Tibial nerve (tissue), 4 donors: ENCODE measurements around the gene AOAH. TPM values are rescaled to one million over a fixed set of nuclear protein-coding genes. Genes with fewer than 3 reads are reported as not detected.
A peak's percentile ranks its signal among the peaks of the same experiment; 100 is the strongest.

Source experiments
- DNase-seq, 2 donors: peaks; one replicate each; pipeline ENCODE4 v3.0.0-alpha.2; 2019; ENCODE audit warnings: low spot score in 2 of 2
- H3K27ac ChIP-seq, 4 donors: fragments of 200-600 bp; sonication (generic) in 3 of 4; one replicate each; pipeline ENCODE4 v1.5.1; 2017 to 2019; ENCODE audit warnings: mild to moderate bottlenecking in 1 of 4
- H3K27me3 ChIP-seq, 2 donors: fragments of 200-600 bp; sonication (generic) in 1 of 2; one replicate each; pipeline versions ENCODE4 v1.5.1 to v1.6.0; 2017 to 2019
- H3K36me3 ChIP-seq, 3 donors: fragments of 200-600 bp; sonication (generic); one replicate each; pipeline ENCODE4 v1.5.1; 2018 to 2019
- H3K4me1 ChIP-seq, 4 donors: fragments of 200-600 bp; sonication (generic) in 3 of 4; one replicate each; pipeline ENCODE4 v1.5.1; 2017 to 2019
- H3K4me3 ChIP-seq, 4 donors: fragments of 200-600 bp; sonication (generic) in 3 of 4; one replicate each; pipeline ENCODE4 v1.5.1; 2017 to 2019; ENCODE audit warnings: mild to moderate bottlenecking in 1 of 4, moderate library complexity in 1 of 4
- H3K9me3 ChIP-seq, 4 donors: fragments of 200-600 bp; sonication (generic) in 3 of 4; one replicate each; pipeline ENCODE4 v1.5.1; 2017 to 2019
- CTCF ChIP-seq, 5 experiments: fragments of 200-600 bp in 3 of 5; fragments of 450-650 bp in 2 of 5; sonication (generic) in 3 of 5; IDR thresholded peaks; one replicate each; pipeline ENCODE4 v1.5.1; 2016 to 2019; ENCODE audit warnings: antibody characterized with exemption in 5 of 5, mild to moderate bottlenecking in 3 of 5, moderate library complexity in 2 of 5
- EP300 ChIP-seq, 2 donors: sonication (generic); formaldehyde crosslinking; IDR thresholded peaks; one replicate each; pipeline ENCODE4 v1.6.1; 2017; ENCODE audit warnings: antibody characterized with exemption in 2 of 2, mild to moderate bottlenecking in 1 of 2
- POLR2A ChIP-seq, 2 donors: fragments of 450-650 bp; IDR thresholded peaks; one replicate each; pipeline ENCODE4 v1.6.1; 2017; ENCODE audit warnings: antibody characterized with exemption in 2 of 2, mild to moderate bottlenecking in 2 of 2, moderate library complexity in 2 of 2
- WGBS, 2 donors: methylation state at CpG; one replicate each; pipeline ENCODE4 v1.1.5; 2018; 5-methylcytosine and 5-hydroxymethylcytosine counted together
- total RNA-seq, 4 donors: library from RNA; depleted of rRNA; stranded (reverse); fragments of >200 nt; gene quantifications; one replicate each; pipeline ENCODE4 v1.1.0, GENCODE V29; 2016

AOAH gene
- total RNA-seq, 4 donors from 2014 or later: 7.5 to 17.8 (median 9.1) TPM

- H3K27me3 ChIP-seq: no peaks in the 10 kb centered on the region
- no peaks in the 10 kb centered on the region for H3K9me3 ChIP-seq
- H3K36me3 ChIP-seq: no peaks in the 10 kb centered on the region
- H3K4me3 ChIP-seq: no peak overlapping the region
- 60 to 82% methylated on average over 2 of the region's 2 CpGs for WGBS, 2 donors
- DNase-seq: no peak
- H3K27ac ChIP-seq: no peak overlapping the region
- no peaks in the 10 kb centered on the region for H3K4me1 ChIP-seq
- TF ChIP-seq POLR2A (IDR thresholded peaks at IDR 0.05): no peak
- TF ChIP-seq CTCF (IDR thresholded peaks at IDR 0.05): no peak
- TF ChIP-seq EP300 (IDR thresholded peaks at IDR 0.05): no peak
These were observed 57.1 kb downstream of the AOAH start for GRCh38 chr7:36667007-36667745.

GRCh38 chr7:36663481-36663880, 60.8 kb downstream of the AOAH start:
- peaks cover 0 to 9% (median 0%) of the 10 kb centered on the region in 4 donors for H3K4me1 ChIP-seq
- H3K27me3 ChIP-seq: no peaks in the 10 kb centered on the region
- no peaks in the 10 kb centered on the region for H3K9me3 ChIP-seq
- no peak for DNase-seq
- H3K4me3 ChIP-seq: no peak overlapping the region
- no peak for TF ChIP-seq CTCF (IDR thresholded peaks at IDR 0.05)
- TF ChIP-seq EP300 (IDR thresholded peaks at IDR 0.05): no peak
- no peak for TF ChIP-seq POLR2A (IDR thresholded peaks at IDR 0.05)
- 71 to 88% methylated on average over 4 of the region's 4 CpGs for WGBS, 2 donors
- no peak overlapping the region for H3K27ac ChIP-seq
- H3K36me3 ChIP-seq: no peaks in the 10 kb centered on the region

GRCh38 chr7:36661135-36661840, 63.0 kb downstream of the AOAH start:
- no peak for DNase-seq
- H3K27ac ChIP-seq: no peak overlapping the region
- no peak for TF ChIP-seq EP300 (IDR thresholded peaks at IDR 0.05)
- no peak for TF ChIP-seq POLR2A (IDR thresholded peaks at IDR 0.05)
- TF ChIP-seq CTCF (IDR thresholded peaks at IDR 0.05): no peak
- H3K27me3 ChIP-seq: no peaks in the 10 kb centered on the region
- 69 to 76% methylated on average over 7 of the region's 7 CpGs for WGBS, 2 donors
- H3K36me3 ChIP-seq: no peaks in the 10 kb centered on the region
- H3K4me1 ChIP-seq: peaks cover 0 to 11% (median 0%) of the 10 kb centered on the region in 4 donors
- no peaks in the 10 kb centered on the region for H3K9me3 ChIP-seq
- no peak overlapping the region for H3K4me3 ChIP-seq

- no peak overlapping the region for H3K27ac ChIP-seq
- TF ChIP-seq CTCF (IDR thresholded peaks at IDR 0.05): no peak
- H3K9me3 ChIP-seq: no peaks in the 10 kb centered on the region
- 72 to 76% methylated on average over 13 of the region's 13 CpGs for WGBS, 2 donors
- H3K36me3 ChIP-seq: no peaks in the 10 kb centered on the region
- peaks cover 0 to 11% (median 0%) of the 10 kb centered on the region in 4 donors for H3K4me1 ChIP-seq
- no peaks in the 10 kb centered on the region for H3K27me3 ChIP-seq
- H3K4me3 ChIP-seq: no peak overlapping the region
- DNase-seq: no peak
These were observed 64.5 kb downstream of the AOAH start for GRCh38 chr7:36659638-36660341.

- H3K4me3 ChIP-seq: no peak overlapping the region
- H3K27me3 ChIP-seq: no peaks in the 10 kb centered on the region
- peaks cover 0 to 11% (median 0%) of the 10 kb centered on the region in 4 donors for H3K4me1 ChIP-seq
- peak in 1 of 2 donors; percentile 23 for DNase-seq
- WGBS, 2 donors: 43% methylated on average over 4 of the region's 4 CpGs
- no peaks in the 10 kb centered on the region for H3K36me3 ChIP-seq
- TF ChIP-seq EP300 (IDR thresholded peaks at IDR 0.05) (no peak), CTCF (IDR thresholded peaks at IDR 0.05) (no peak), POLR2A (IDR thresholded peaks at IDR 0.05) (no peak)
- peak overlapping the region in 1 of 4 donors; percentile 6 for H3K27ac ChIP-seq
- no peaks in the 10 kb centered on the region for H3K9me3 ChIP-seq
These were observed 65.2 kb downstream of the AOAH start for GRCh38 chr7:36659172-36659516.
